Ascending aorta (tissue), 2 donors: ENCODE results near the gene BEND5. TPM values are rescaled to one million over a fixed set of nuclear protein-coding genes. Genes with fewer than 3 reads are reported as not detected.

Experiments used
- DNase-seq, 2 donors: peaks; one replicate each; pipeline ENCODE4 v3.0.0-alpha.2; 2019; ENCODE audit warnings: low spot score in 2 of 2
- H3K27ac ChIP-seq, 2 donors: fragments of 200-600 bp; sonication (generic); one replicate each; pipeline ENCODE4 v1.5.1; 2016 to 2017; ENCODE audit warnings: mild to moderate bottlenecking in 1 of 2
- H3K27me3 ChIP-seq: fragments of 200-600 bp; sonication (generic); one replicate; pipeline ENCODE4 v1.5.1; 2017
- H3K36me3 ChIP-seq, 2 donors: fragments of 200-600 bp; sonication (generic); one replicate each; pipeline ENCODE4 v1.5.1; 2016
- H3K4me1 ChIP-seq, 2 donors: fragments of 200-600 bp; sonication (generic); one replicate each; pipeline ENCODE4 v1.5.1; 2016 to 2017; ENCODE audit warnings: mild to moderate bottlenecking in 1 of 2
- H3K4me3 ChIP-seq, 2 donors: fragments of 200-600 bp; sonication (generic); one replicate each; pipeline ENCODE4 v1.5.1; 2016 to 2017; ENCODE audit warnings: mild to moderate bottlenecking in 1 of 2
- H3K9me3 ChIP-seq, 2 donors: fragments of 200-600 bp; sonication (generic); one replicate each; pipeline ENCODE4 v1.5.1; 2016
- CTCF ChIP-seq, 3 experiments: fragments of 200-600 bp in 2 of 3; fragments of 450-650 bp in 1 of 3; sonication (generic) in 2 of 3; IDR thresholded peaks; one replicate each; pipeline ENCODE4 v1.5.1; 2016 to 2019; ENCODE audit warnings: antibody characterized with exemption in 3 of 3, mild to moderate bottlenecking in 1 of 3, moderate library complexity in 1 of 3
- intact Hi-C: fragments of 100-400 bp; cut with DNase I; formaldehyde crosslinking; loops from one replicate; pipeline ENCODE4 v1.15.1; 2023
- total RNA-seq: library from RNA; depleted of rRNA; stranded (reverse); fragments of >200 nt; gene quantifications from one replicate; pipeline ENCODE4 v1.1.0, GENCODE V29; 2016

Gene BEND5
- 3.4 TPM for total RNA-seq

GRCh38 chr1:48776393-48777218 is at the start of gene BEND5:
Gene BEND5 (minus strand): TSS chr1:48776891. CDS start chr1:48776831, 60 bp downstream.
- Histone ChIP-seq H3K9me3 (no peaks in the 10 kb centered on the region), H3K4me3 (peak within 1 kb of the TSS; percentile 72 to 98), H3K27me3 (no peaks in the 10 kb centered on the region), H3K4me1 (peaks cover 0 to 20% of the 10 kb centered on the region in 2 donors), H3K27ac (peak within 1 kb of the TSS; percentile 90 to 98), H3K36me3 (no peaks in the 10 kb centered on the region)
- intact Hi-C loops: loop anchor here (5.0 kb wide), 1 partner anchor 34 kb away; no protein-coding TSS in a partner anchor
- peak in 1 of 2 donors; percentile 73 for DNase-seq
- TF ChIP-seq CTCF (IDR thresholded peaks at IDR 0.05): no peak

GRCh38 chr1:48823168-48823567 is 46.5 kb upstream of the BEND5 start:
- Histone ChIP-seq H3K4me3 (no peak overlapping the region), H3K36me3 (no peaks in the 10 kb centered on the region), H3K9me3 (no peaks in the 10 kb centered on the region), H3K4me1 (no peaks in the 10 kb centered on the region), H3K27me3 (no peaks in the 10 kb centered on the region), H3K27ac (no peak overlapping the region)
- TF ChIP-seq CTCF (IDR thresholded peaks at IDR 0.05): no peak
- DNase-seq: no peak
- intact Hi-C loops: no loop called here

GRCh38 chr1:48820491-48820890 is 43.8 kb upstream of the BEND5 start:
- Histone ChIP-seq H3K9me3 (no peaks in the 10 kb centered on the region), H3K27me3 (no peaks in the 10 kb centered on the region), H3K27ac (no peak overlapping the region), H3K4me3 (no peak overlapping the region), H3K4me1 (no peaks in the 10 kb centered on the region), H3K36me3 (no peaks in the 10 kb centered on the region)
- no peak for DNase-seq
- no peak for TF ChIP-seq CTCF (IDR thresholded peaks at IDR 0.05)
- intact Hi-C loops: no loop called here

- Histone ChIP-seq H3K4me1 (no peaks in the 10 kb centered on the region), H3K4me3 (no peak overlapping the region), H3K9me3 (no peaks in the 10 kb centered on the region), H3K36me3 (no peaks in the 10 kb centered on the region), H3K27ac (no peak overlapping the region), H3K27me3 (no peaks in the 10 kb centered on the region)
- peak in 1 of 2 donors; percentile 71 for DNase-seq
- peak; percentile 47 to 87 (median 85) for TF ChIP-seq CTCF (IDR thresholded peaks at IDR 0.05)
- intact Hi-C loops: loop anchor here (1.0 to 5.0 kb wide), 4 partner anchors 75 to 245 kb away; no protein-coding TSS in a partner anchor
These were observed 40.9 kb upstream of the BEND5 start for GRCh38 chr1:48817505-48818114.

- no peak overlapping the region for H3K27ac ChIP-seq
- no peak overlapping the region for H3K4me3 ChIP-seq
- H3K27me3 ChIP-seq: no peaks in the 10 kb centered on the region
- TF ChIP-seq CTCF (IDR thresholded peaks at IDR 0.05): no peak
- no peaks in the 10 kb centered on the region for H3K36me3 ChIP-seq
- peaks cover 5 to 18% of the 10 kb centered on the region in 2 donors for H3K4me1 ChIP-seq
- no peak for DNase-seq
- intact Hi-C loops: no loop called here
- H3K9me3 ChIP-seq: no peaks in the 10 kb centered on the region
These were observed 34.0 kb upstream of the BEND5 start for GRCh38 chr1:48810740-48811139.
